ENCODE measurements around the gene KRCC1.
"Not testable (repeated sequence)": the region's sequence is repeated elsewhere in the genome, so short reads cannot be mapped to it uniquely, and the experiment has no call there.

The KRCC1 gene

GRCh38 chr2:87996570-87996969 lies 59.0 kb downstream of the KRCC1 start:
- no peak for DNase-seq

GRCh38 chr2:87995756-87996155 lies 59.8 kb downstream of the KRCC1 start:
- no peak for DNase-seq

GRCh38 chr2:87994304-87994850 lies 61.2 kb downstream of the KRCC1 start:
- not testable (repeated sequence) for DNase-seq

- DNase-seq, result not testable (repeated sequence)
Measured at GRCh38 chr2:87992569-87992968, 63.0 kb downstream of the KRCC1 start.

GRCh38 chr2:87987473-87987872 lies 68.1 kb downstream of the KRCC1 start:
- not testable (repeated sequence) for DNase-seq

- DNase-seq, result not testable (repeated sequence)
Measured at GRCh38 chr2:87985902-87986301, 69.7 kb downstream of the KRCC1 start.

GRCh38 chr2:87981182-87981581 lies 74.4 kb downstream of the KRCC1 start:
- DNase-seq, result not testable (repeated sequence)

Data from NCI-H187 (cell line).